Panc1 (cell line): ENCODE data around the gene MS4A15. TPM values are rescaled to one million over a fixed set of nuclear protein-coding genes. Genes with fewer than 3 reads are reported as not detected.

Source experiments
- ATAC-seq: fragments of 200-7000 bp; cut with Tn5 transposase; 2 replicates; pipeline ENCODE4 v1.9.1; 2020; ENCODE audit warnings: mild to moderate bottlenecking, moderate library complexity
- BruUV-seq: library from RNA; stranded (reverse); fragments of 400-500 nt; replicated peaks from 2 replicates; lab custom pipeline; 2021; lab: Mats Ljungman, UMichigan
- CTCF ChIA-PET: fragments of 300-600 bp; sonication (Branson Sonifier 250); formaldehyde crosslinking; loops from one replicate; lab custom pipeline; 2022; ENCODE audit warnings: antibody characterized with exemption; lab: Charles Lee
- POLR2A ChIA-PET: fragments of 300-600 bp; sonication (Branson Sonifier 250); formaldehyde crosslinking; loops from one replicate; lab custom pipeline; 2022; ENCODE audit warnings: antibody characterized with exemption; lab: Charles Lee
- DNase-seq: peaks from one replicate; pipeline ENCODE4 v3.0.0-alpha.2; 2010; ENCODE audit warnings: low read depth, low spot score
- H3K27ac ChIP-seq: 2 replicates; pipeline ENCODE4 v1.5.1; 2011; ENCODE audit warnings: mild to moderate bottlenecking, low read length, inconsistent platforms
- H3K27me3 ChIP-seq: fragments of 200-500 bp; sonication (Bioruptor generic); 2 replicates; pipeline ENCODE4 v1.6.0; 2014; ENCODE audit warnings: low read length, inconsistent platforms; ENCODE audit not compliant: control insufficient read depth, insufficient read depth
- H3K36me3 ChIP-seq: fragments of 200-500 bp; sonication (Bioruptor generic); 2 replicates; pipeline ENCODE4 v1.5.1; 2014; ENCODE audit warnings: inconsistent platforms, mild to moderate bottlenecking, low read length, moderate library complexity; ENCODE audit not compliant: control insufficient read depth, insufficient read depth
- H3K4me1 ChIP-seq: 2 replicates; pipeline ENCODE4 v1.5.1; 2011; ENCODE audit warnings: inconsistent platforms, mild to moderate bottlenecking, low read length, moderate library complexity; ENCODE audit not compliant: control insufficient read depth, insufficient read depth
- H3K4me3 ChIP-seq, 2 experiments: 2 replicates each; pipeline ENCODE4 v1.5.1; 2011 to 2012; ENCODE audit warnings: low read depth in 2 of 2, low read length in 2 of 2, mild to moderate bottlenecking in 2 of 2, inconsistent platforms in 1 of 2, moderate library complexity in 1 of 2
- H3K9me3 ChIP-seq: fragments of 200-500 bp; sonication (Bioruptor generic); 2 replicates; pipeline ENCODE4 v1.5.1; 2014; ENCODE audit warnings: low read depth, mild to moderate bottlenecking, inconsistent platforms, low read length, moderate library complexity; ENCODE audit not compliant: control insufficient read depth, insufficient read depth
- CTCF ChIP-seq: fragments of 450-650 bp; IDR thresholded peaks from 2 replicates; pipeline ENCODE4 v1.5.1; 2017; ENCODE audit warnings: mild to moderate bottlenecking
- POLR2AphosphoS5 ChIP-seq: IDR thresholded peaks from 2 replicates; pipeline ENCODE4 v1.6.1; 2012; ENCODE audit warnings: mild to moderate bottlenecking, low read depth, low read length, moderate library complexity
- SIN3A ChIP-seq: IDR thresholded peaks from 2 replicates; pipeline ENCODE4 v1.6.1; 2012; ENCODE audit warnings: low read depth, mild to moderate bottlenecking, low read length, moderate library complexity, borderline replicate concordance; ENCODE audit not compliant: insufficient read depth
- TCF7L2 ChIP-seq: IDR thresholded peaks from 2 replicates; pipeline ENCODE4 v1.6.1; 2011; ENCODE audit warnings: mild to moderate bottlenecking, low read depth, low read length, inconsistent platforms
- in situ Hi-C: cut with HindIII; loops from 2 replicates; pipeline ENCODE4 v1.10.0; 2016; ENCODE audit warnings: low sequenced_read_pairs, low pct_unique_long_range_greater_than_20kb
- intact Hi-C: fragments of 100-400 bp; cut with micrococcal nuclease; formaldehyde crosslinking; loops from one replicate; pipeline ENCODE4 v1.10.0; 2022; ENCODE audit not compliant: unreplicated experiment
- total RNA-seq: library from RNA; stranded (reverse); gene quantifications from one replicate; pipeline ENCODE4 v1.2.1, GENCODE V29; 2021; ENCODE audit not compliant: unreplicated experiment
- TF ChIP-seq, protein P1 (sequence below), 2 experiments: IDR thresholded peaks; 2 replicates each; pipeline ENCODE4 v1.6.1; 2011 to 2012; ENCODE audit warnings: low read depth in 2 of 2, control low read depth in 1 of 2, low read length in 1 of 2, mild to moderate bottlenecking in 1 of 2, moderate library complexity in 1 of 2; ENCODE audit not compliant: insufficient read depth in 1 of 2

Gene MS4A15
- total RNA-seq, 1 experiment from 2014 or later, result not detected

DNA sequence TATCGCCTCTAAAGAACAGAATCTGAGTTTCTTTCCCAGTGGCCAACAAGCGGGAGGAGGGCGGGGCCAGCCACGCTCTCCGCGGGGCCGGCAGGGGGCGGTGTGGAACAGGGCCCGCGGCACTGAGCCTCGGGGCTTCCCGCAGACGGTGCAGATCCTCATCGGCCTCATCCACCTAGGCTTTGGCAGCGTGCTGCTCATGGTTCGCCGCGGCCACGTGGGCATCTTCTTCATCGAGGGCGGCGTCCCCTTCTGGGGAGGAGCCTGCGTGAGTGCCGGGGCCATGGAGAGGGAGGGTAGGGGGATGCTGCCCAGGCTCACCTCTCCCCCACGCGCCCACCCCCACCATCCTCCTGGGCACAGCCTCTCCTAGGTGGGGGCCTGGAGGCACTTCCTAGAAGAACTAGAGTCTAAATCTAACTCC, 10.7 kb downstream of the MS4A15 start:
- TF ChIP-seq, protein P1, sequence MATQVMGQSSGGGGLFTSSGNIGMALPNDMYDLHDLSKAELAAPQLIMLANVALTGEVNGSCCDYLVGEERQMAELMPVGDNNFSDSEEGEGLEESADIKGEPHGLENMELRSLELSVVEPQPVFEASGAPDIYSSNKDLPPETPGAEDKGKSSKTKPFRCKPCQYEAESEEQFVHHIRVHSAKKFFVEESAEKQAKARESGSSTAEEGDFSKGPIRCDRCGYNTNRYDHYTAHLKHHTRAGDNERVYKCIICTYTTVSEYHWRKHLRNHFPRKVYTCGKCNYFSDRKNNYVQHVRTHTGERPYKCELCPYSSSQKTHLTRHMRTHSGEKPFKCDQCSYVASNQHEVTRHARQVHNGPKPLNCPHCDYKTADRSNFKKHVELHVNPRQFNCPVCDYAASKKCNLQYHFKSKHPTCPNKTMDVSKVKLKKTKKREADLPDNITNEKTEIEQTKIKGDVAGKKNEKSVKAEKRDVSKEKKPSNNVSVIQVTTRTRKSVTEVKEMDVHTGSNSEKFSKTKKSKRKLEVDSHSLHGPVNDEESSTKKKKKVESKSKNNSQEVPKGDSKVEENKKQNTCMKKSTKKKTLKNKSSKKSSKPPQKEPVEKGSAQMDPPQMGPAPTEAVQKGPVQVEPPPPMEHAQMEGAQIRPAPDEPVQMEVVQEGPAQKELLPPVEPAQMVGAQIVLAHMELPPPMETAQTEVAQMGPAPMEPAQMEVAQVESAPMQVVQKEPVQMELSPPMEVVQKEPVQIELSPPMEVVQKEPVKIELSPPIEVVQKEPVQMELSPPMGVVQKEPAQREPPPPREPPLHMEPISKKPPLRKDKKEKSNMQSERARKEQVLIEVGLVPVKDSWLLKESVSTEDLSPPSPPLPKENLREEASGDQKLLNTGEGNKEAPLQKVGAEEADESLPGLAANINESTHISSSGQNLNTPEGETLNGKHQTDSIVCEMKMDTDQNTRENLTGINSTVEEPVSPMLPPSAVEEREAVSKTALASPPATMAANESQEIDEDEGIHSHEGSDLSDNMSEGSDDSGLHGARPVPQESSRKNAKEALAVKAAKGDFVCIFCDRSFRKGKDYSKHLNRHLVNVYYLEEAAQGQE (IDR thresholded peaks at IDR 0.05; ENCODE audit: insufficient read depth in 1 of 2, low read depth in 2 of 2, low read length in 1 of 2), result no peak
- no peak for TF ChIP-seq TCF7L2
- TF ChIP-seq SIN3A, result no peak
- no TSS peak for BruUV-seq
- POLR2A ChIA-PET, result no interaction called here
- CTCF ChIA-PET, result interaction anchor here (0.6 kb wide), 1 partner anchor 518 kb away, joined by 3 read pairs; no protein-coding TSS in a partner anchor
- peaks cover 2% of the 10 kb centered on the region for H3K27me3 ChIP-seq
- no peaks in the 10 kb centered on the region for H3K9me3 ChIP-seq
- ATAC-seq (no peak), DNase-seq (no peak)
- no peaks in the 10 kb centered on the region for H3K4me1 ChIP-seq
- intact Hi-C loops, result no loop called here
- H3K36me3 ChIP-seq, result no peaks in the 10 kb centered on the region
- no peak overlapping the region for H3K4me3 ChIP-seq
- in situ Hi-C loops, result no loop called here
- H3K27ac ChIP-seq, result no peak overlapping the region

- DNase-seq (no peak), ATAC-seq (no peak)
- H3K27me3 ChIP-seq, result no peaks in the 10 kb centered on the region; the same call in 1 of the 2 replicates
- in situ Hi-C loops, result no loop called here
- BruUV-seq, result no TSS peak
- TF ChIP-seq SIN3A (no peak), POLR2AphosphoS5 (no peak), CTCF (no peak), TCF7L2 (no peak)
- TF ChIP-seq, protein P1 (IDR thresholded peaks at IDR 0.05; ENCODE audit: insufficient read depth in 1 of 2, low read depth in 2 of 2, low read length in 1 of 2), result no peak
- intact Hi-C loops, result no loop called here
- H3K36me3 ChIP-seq, result no peaks in the 10 kb centered on the region
- no peaks in the 10 kb centered on the region for H3K4me1 ChIP-seq
- no peaks in the 10 kb centered on the region for H3K9me3 ChIP-seq
- POLR2A ChIA-PET, result no interaction called here
- CTCF ChIA-PET, result no interaction called here
- H3K4me3 ChIP-seq, result no peak overlapping the region
- H3K27ac ChIP-seq, result no peak overlapping the region
These were observed 11.5 kb downstream of the MS4A15 start for GRCh38 chr11:60768202-60768601.
